GM12878 (cell line): Measurements from ENCODE around the gene NONO. TPM values are rescaled to one million over a fixed set of nuclear protein-coding genes. Genes with fewer than 3 reads are reported as not detected.

Experiments
- ATAC-seq: fragments of 200-7000 bp; cut with Tn5 transposase; 3 replicates; pipeline ENCODE4 v1.9.1; 2020; ENCODE audit warnings: mild to moderate bottlenecking, moderate library complexity
- BruUV-seq: library from RNA; stranded (reverse); fragments of 400-500 nt; replicated peaks from 2 replicates; lab custom pipeline; 2021; lab: Mats Ljungman, UMichigan
- CTCF ChIA-PET: fragments of 300-600 bp; sonication (Branson Sonifier 250); formaldehyde crosslinking; extraction: SDS; loops from one replicate; lab custom pipeline; 2021; ENCODE audit warnings: inconsistent platforms; lab: Yijun Ruan, JAX
- POLR2A ChIA-PET: fragments of 350-600 bp; formaldehyde crosslinking; extraction: SDS; loops from one replicate; lab custom pipeline; 2021; ENCODE audit warnings: inconsistent platforms; lab: Charles Lee
- RAD21 ChIA-PET: fragments of 300-600 bp; sonication (Branson Sonifier 250); formaldehyde crosslinking; loops from one replicate; lab custom pipeline; 2023; ENCODE audit warnings: antibody characterized with exemption; ENCODE audit not compliant: unreplicated experiment; lab: Charles Lee
- SMC1A ChIA-PET: fragments of 300-600 bp; sonication (Branson Sonifier 250); formaldehyde crosslinking; loops from one replicate; lab custom pipeline; 2023; ENCODE audit not compliant: unreplicated experiment, uncharacterized antibody; lab: Charles Lee
- DNase-seq: peaks from one replicate; pipeline ENCODE4 v3.0.0-alpha.2; 2011; ENCODE audit warnings: low read depth, low spot score
- FAIRE-seq: peaks from 3 replicates; lab custom pipeline; 2011; peaks lifted over from hg19 to GRCh38; lab: Jason Lieb, UNC
- H2AFZ ChIP-seq: 2 replicates; pipeline ENCODE4 v1.6.0; 2011; ENCODE audit warnings: low read depth, low read length, control low read depth; ENCODE audit not compliant: control insufficient read depth
- H3K27ac ChIP-seq: 2 replicates; pipeline ENCODE4 v1.5.1; 2011; ENCODE audit warnings: control low read depth; ENCODE audit not compliant: control insufficient read depth, insufficient read depth
- H3K27me3 ChIP-seq, 2 experiments: replicated peaks in 1 of 2; 2 replicates each; pipeline versions ENCODE4 v1.6.0 to v1.6.1; 2011; ENCODE audit warnings: low read length in 1 of 2; ENCODE audit not compliant: control insufficient read depth in 2 of 2, insufficient read depth in 2 of 2
- H3K36me3 ChIP-seq, 2 experiments: 2 replicates each; pipeline ENCODE4 v1.5.1; 2011; ENCODE audit warnings: low read length in 1 of 2; ENCODE audit not compliant: control insufficient read depth in 2 of 2, insufficient read depth in 2 of 2
- H3K4me1 ChIP-seq: 2 replicates; pipeline ENCODE4 v1.6.1; 2011; ENCODE audit warnings: mild to moderate bottlenecking, low read length, moderate library complexity, mixed read lengths; ENCODE audit not compliant: control insufficient read depth, insufficient read depth
- H3K4me2 ChIP-seq: 2 replicates; pipeline ENCODE4 v1.6.0; 2011; ENCODE audit warnings: control low read depth; ENCODE audit not compliant: control insufficient read depth, insufficient read depth
- H3K4me3 ChIP-seq: fragments of 200-600 bp; sonication (generic); 2 replicates; pipeline ENCODE4 v1.5.1; 2016
- H3K79me2 ChIP-seq: 2 replicates; pipeline ENCODE4 v1.6.0; 2011; ENCODE audit warnings: low read length; ENCODE audit not compliant: control insufficient read depth, insufficient read depth
- H3K9ac ChIP-seq: 2 replicates; pipeline ENCODE4 v1.8.0; 2011; ENCODE audit warnings: low read length, control low read depth, mixed read lengths; ENCODE audit not compliant: control insufficient read depth, insufficient read depth
- H3K9me3 ChIP-seq: replicated peaks from 3 replicates; pipeline ENCODE4 v1.5.1; 2011; ENCODE audit warnings: mild to moderate bottlenecking, low read length; ENCODE audit not compliant: control insufficient read depth, insufficient read depth
- H4K20me1 ChIP-seq: 2 replicates; pipeline ENCODE4 v1.6.0; 2011; ENCODE audit not compliant: control insufficient read depth, insufficient read depth
- E4F1 ChIP-seq: fragments of 450-650 bp; IDR thresholded peaks from 2 replicates; pipeline ENCODE4 v1.6.1; 2018; ENCODE audit warnings: borderline replicate concordance, mild to moderate bottlenecking; ENCODE audit not compliant: partially characterized antibody
- HDAC6 ChIP-seq: fragments of 200-600 bp; sonication (generic); IDR thresholded peaks from one replicate; pipeline ENCODE4 v1.8.0; 2017; ENCODE audit warnings: antibody characterized with exemption; ENCODE audit not compliant: unreplicated experiment
- KLF5 ChIP-seq: fragments of 450-650 bp; IDR thresholded peaks from 2 replicates; pipeline ENCODE4 v1.6.1; 2014; ENCODE audit warnings: mild to moderate bottlenecking; ENCODE audit not compliant: partially characterized antibody
- RFX5 ChIP-seq: IDR thresholded peaks from 2 replicates; pipeline ENCODE4 v1.6.1; 2011; ENCODE audit warnings: low read depth, low read length, improper control_type of control experiment
- ZNF217 ChIP-seq: fragments of 450-650 bp; IDR thresholded peaks from 2 replicates; pipeline ENCODE4 v1.6.1; 2017; ENCODE audit warnings: antibody characterized with exemption, mild to moderate bottlenecking
- ZSCAN29 ChIP-seq: fragments of 450-650 bp; IDR thresholded peaks from 2 replicates; pipeline ENCODE4 v1.6.1; 2017; ENCODE audit warnings: mild to moderate bottlenecking, moderate library complexity
- WGBS: methylation state at CpG from one replicate; pipeline ENCODE4 v1.1.6; 2016; ENCODE audit warnings: low lambda C conversion rate; ENCODE audit not compliant: insufficient replicate concordance, insufficient coverage; ENCODE audit errors: missing lambda C conversion rate; 5-methylcytosine and 5-hydroxymethylcytosine counted together
- in situ Hi-C: fragments of 300-500 bp; cut with MboI; formaldehyde crosslinking; loops from 9 replicates; pipeline ENCODE4 v1.14.3; 2018; ENCODE audit warnings: mixed read lengths
- intact Hi-C: fragments of 100-400 bp; cut with micrococcal nuclease; formaldehyde crosslinking; loops from one replicate; pipeline ENCODE4 v1.14.2; 2022; ENCODE audit not compliant: unreplicated experiment
- polyA plus RNA-seq, 11 experiments: library from polyadenylated mRNA; depleted of rRNA in 4 of 11; unstranded in 6 of 11; stranded (reverse) in 5 of 11; fragments of >200 nt; fragmentation: Nextera tagmentation in 4 of 11; fragmentation: Illumina TruSeq in 1 of 11; extraction: Ambion mirVana in 4 of 11; extraction: Trizol in 1 of 11; gene quantifications; 1 replicate in 1 of 11; 2 replicates in 10 of 11; pipeline versions ENCODE4 v1.2.1 to v1.2.3, GENCODE V29; 2011 to 2016; ENCODE audit warnings: inconsistent platforms in 2 of 11, missing spikeins in 2 of 11, low read depth in 1 of 11
- total RNA-seq, 4 experiments: library from RNA; depleted of rRNA in 3 of 4; stranded (reverse); fragments of >200 nt in 3 of 4; fragmentation: Illumina TruSeq in 1 of 4; extraction: Trizol in 1 of 4; gene quantifications; 2 replicates each; pipeline versions ENCODE4 v1.2.1 to v1.2.3, GENCODE V29; 2013 to 2021

NONO gene
- total and polyA plus RNA-seq, 10 of the 15 experiments (the other 5 are each of a cell fraction or from before 2014, with no cell fraction given), result 206 to 505 (median 373) TPM

- no TSS peak for BruUV-seq
- POLR2A ChIA-PET, result no interaction called here
- 16% methylated on average over 3 of the region's 3 CpGs for WGBS
These were observed 48.0 kb upstream of the NONO start for GRCh38 chrX:71235482-71235881.

More at GRCh38 chrX:71235482-71235881, 48.0 kb upstream of the NONO start:
- Histone ChIP-seq H3K4me3 (no peak overlapping the region), H3K27me3 (no peaks in the 10 kb centered on the region), H3K4me2 (no peak overlapping the region)
- TF ChIP-seq KLF5 (no peak), ZNF217 (no peak), E4F1 (no peak), HDAC6 (no peak), RFX5 (no peak), ZSCAN29 (no peak)
- TF ChIP-seq, all 136 proteins: peak for 0
- in situ Hi-C loops, result no loop called here
- Histone ChIP-seq H3K27ac (no peak overlapping the region), H3K4me1 (no peaks in the 10 kb centered on the region), H3K9ac (no peak overlapping the region), H2AFZ (no peak overlapping the region), H4K20me1 (no peaks in the 10 kb centered on the region), H3K36me3 (no peaks in the 10 kb centered on the region), H3K79me2 (no peaks in the 10 kb centered on the region), H3K9me3 (no peaks in the 10 kb centered on the region)
- FAIRE-seq (no peak), DNase-seq (no peak), ATAC-seq (no peak)
- RAD21 ChIA-PET, result no interaction called here
- intact Hi-C loops, result no loop called here
- CTCF ChIA-PET, result no interaction called here
- SMC1A ChIA-PET, result no interaction called here
